Glutamatergic neuron (in vitro differentiated cells): Measurements from ENCODE around the gene OS9. TPM values are rescaled to one million over a fixed set of nuclear protein-coding genes. Genes with fewer than 3 reads are reported as not detected.
A peak's percentile ranks its signal among the peaks of the same experiment; 100 is the strongest.

Source experiments
- DNase-seq: peaks from one replicate; pipeline ENCODE4 v3.0.0; 2022
- H3K27ac Mint-ChIP-seq: one replicate; pipeline ENCODE4 v1.8.0; 2020; ENCODE audit warnings: mild to moderate bottlenecking, mixed read lengths, inconsistent platforms; ENCODE audit not compliant: unreplicated experiment
- H3K27me3 Mint-ChIP-seq: one replicate; pipeline ENCODE4 v1.8.0; 2020; ENCODE audit warnings: mild to moderate bottlenecking, moderate library complexity, mixed read lengths, inconsistent platforms; ENCODE audit not compliant: unreplicated experiment
- H3K36me3 Mint-ChIP-seq: one replicate; pipeline ENCODE4 v1.8.0; 2020; ENCODE audit warnings: mild to moderate bottlenecking, mixed read lengths, inconsistent platforms; ENCODE audit not compliant: unreplicated experiment
- H3K4me1 Mint-ChIP-seq: one replicate; pipeline ENCODE4 v1.8.0; 2020; ENCODE audit warnings: mild to moderate bottlenecking, low read depth, mixed read lengths, inconsistent platforms; ENCODE audit not compliant: unreplicated experiment
- H3K4me3 Mint-ChIP-seq: one replicate; pipeline ENCODE4 v1.8.0; 2020; ENCODE audit warnings: mild to moderate bottlenecking, mixed read lengths, inconsistent platforms; ENCODE audit not compliant: unreplicated experiment
- H3K9me3 Mint-ChIP-seq: one replicate; pipeline ENCODE4 v1.8.0; 2020; ENCODE audit warnings: mild to moderate bottlenecking, moderate library complexity, mixed read lengths, inconsistent platforms; ENCODE audit not compliant: unreplicated experiment
- CTCF ChIP-seq: fragments of 200-600 bp; sonication (generic); IDR thresholded peaks from one replicate; pipeline ENCODE4 v1.5.0; 2021; ENCODE audit not compliant: partially characterized antibody, unreplicated experiment
- total RNA-seq: library from RNA; stranded (reverse); fragmentation: NEBNext Ultra II Directional; extraction: Animal tissue kit (Norgen Biotek cat#: 25700); gene quantifications from one replicate; pipeline ENCODE4 v1.2.1, GENCODE V29; 2021; ENCODE audit not compliant: unreplicated experiment

The OS9 gene
- total RNA-seq, 1 donor from 2014 or later = 225 TPM

GRCh38 chr12:57744777-57745484 lies 51.0 kb downstream of the OS9 start, which contains the start of gene TSPAN31:
TSPAN31 (plus strand) TSS chr12:57745039; CDS start chr12:57745155, 116 bp downstream.
- H3K4me3 Mint-ChIP-seq = peak within 1 kb of the TSS; percentile 92
- peak; percentile 94 for DNase-seq
- no peak for TF ChIP-seq CTCF
- H3K27ac Mint-ChIP-seq = peak within 1 kb of the TSS; percentile 96
- peaks cover 15% of the 10 kb centered on the region for H3K9me3 Mint-ChIP-seq
- H3K4me1 Mint-ChIP-seq = peaks cover 4% of the 10 kb centered on the region
- H3K36me3 Mint-ChIP-seq = peaks cover 3% of the 10 kb centered on the region
- peaks cover 17% of the 10 kb centered on the region for H3K27me3 Mint-ChIP-seq

- Mint-ChIP-seq H3K4me3 (peak overlapping the region; percentile 92), H3K9me3 (peaks cover 15% of the 10 kb centered on the region), H3K27ac (peak overlapping the region; percentile 96), H3K36me3 (peaks cover 3% of the 10 kb centered on the region), H3K4me1 (peaks cover 5% of the 10 kb centered on the region), H3K27me3 (peaks cover 17% of the 10 kb centered on the region)
- TF ChIP-seq CTCF = no peak
- no peak for DNase-seq
Observed at GRCh38 chr12:57745485-57745881, 51.6 kb downstream of the OS9 start.

GRCh38 chr12:57746025-57746424 lies 52.1 kb downstream of the OS9 start:
- no peak for DNase-seq
- peaks cover 18% of the 10 kb centered on the region for H3K27me3 Mint-ChIP-seq
- peaks cover 8% of the 10 kb centered on the region for H3K4me1 Mint-ChIP-seq
- peaks cover 15% of the 10 kb centered on the region for H3K9me3 Mint-ChIP-seq
- peak overlapping the region; percentile 92 for H3K4me3 Mint-ChIP-seq
- H3K27ac Mint-ChIP-seq = peak overlapping the region; percentile 96
- no peak for TF ChIP-seq CTCF
- H3K36me3 Mint-ChIP-seq = peaks cover 3% of the 10 kb centered on the region

- Mint-ChIP-seq H3K36me3 (peaks cover 3% of the 10 kb centered on the region), H3K9me3 (peaks cover 28% of the 10 kb centered on the region), H3K4me1 (peaks cover 24% of the 10 kb centered on the region), H3K27me3 (peaks cover 25% of the 10 kb centered on the region), H3K4me3 (no peak overlapping the region), H3K27ac (no peak overlapping the region)
- no peak for DNase-seq
- no peak for TF ChIP-seq CTCF
Observed at GRCh38 chr12:57749061-57749460, 55.1 kb downstream of the OS9 start.

GRCh38 chr12:57750561-57751431 lies 56.9 kb downstream of the OS9 start:
- Mint-ChIP-seq H3K36me3 (peaks cover 3% of the 10 kb centered on the region), H3K4me1 (peaks cover 21% of the 10 kb centered on the region)

More at GRCh38 chr12:57750561-57751431, 56.9 kb downstream of the OS9 start:
- Mint-ChIP-seq H3K4me3 (peak overlapping the region; percentile 100), H3K27me3 (peaks cover 24% of the 10 kb centered on the region), H3K27ac (peak overlapping the region; percentile 100), H3K9me3 (peaks cover 22% of the 10 kb centered on the region)
- no peak for DNase-seq
- no peak for TF ChIP-seq CTCF
